ENCODE results near the gene LYZL6.

GRCh38 chr17:35986643-35987042 lies 43.1 kb upstream of the LYZL6 start, which contains the start of gene CCL14:
- TF ChIP-seq CTCF (IDR thresholded peaks at IDR 0.05; ENCODE audit: borderline replicate concordance, extremely low read depth, low read length, poor library complexity, severe bottlenecking): no peak
- TF ChIP-seq EZH2 (IDR thresholded peaks at IDR 0.05; ENCODE audit: borderline replicate concordance, low read depth, low read length, severe bottlenecking): no peak
